OCI-M2 (cell line): Measurements from ENCODE around the gene FAM89A.

Experiments
- DNase-seq: peaks from one replicate; lab custom pipeline; 2025; ENCODE audit not compliant: unreplicated experiment; lab: John Stamatoyannopoulos, UW

FAM89A gene

GRCh38 chr1:231000201-231000600, 39.9 kb downstream of the FAM89A start:
- DNase-seq: no peak

DNA sequence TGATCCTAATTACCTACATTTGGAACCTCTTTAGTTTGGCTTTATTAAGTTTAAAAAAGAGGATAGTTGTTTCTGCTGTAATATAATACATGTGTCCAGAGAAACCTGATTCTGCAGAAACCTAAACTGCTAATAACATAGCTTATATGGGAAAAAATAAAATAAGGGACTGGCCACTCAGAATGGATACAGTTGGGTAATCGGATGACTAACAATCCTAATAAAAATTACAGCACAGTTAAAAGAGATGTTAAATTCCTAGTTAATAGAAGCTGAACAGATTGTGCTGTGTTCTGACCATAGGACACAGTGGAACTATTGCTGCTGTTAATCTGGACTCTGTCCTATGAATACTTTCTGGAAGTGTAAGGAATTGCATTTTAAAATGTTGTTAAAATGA, 45.2 kb downstream of the FAM89A start:
- no peak for DNase-seq

GRCh38 chr1:230992100-230992774, 47.8 kb downstream of the FAM89A start:
- no peak for DNase-seq

DNA sequence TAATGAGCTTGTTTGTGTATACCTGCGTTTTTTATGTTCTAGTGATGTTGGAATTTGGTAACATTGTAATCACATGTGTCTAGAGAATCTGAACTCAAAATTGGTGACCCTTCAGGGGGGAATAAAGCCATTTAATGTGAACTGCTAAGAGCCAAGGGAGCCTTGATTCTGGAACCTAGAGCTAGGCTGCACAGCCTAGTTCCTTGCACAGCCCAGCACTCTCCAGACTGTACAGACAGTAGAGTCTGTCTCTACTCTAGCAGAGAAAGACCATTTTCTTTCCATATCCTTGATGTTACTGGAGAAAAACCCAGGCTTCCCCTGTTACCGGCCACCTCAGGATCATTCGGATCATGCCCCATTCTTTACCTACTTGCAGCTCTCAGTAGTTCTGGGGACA, 52.6 kb downstream of the FAM89A start:
- DNase-seq: no peak

- DNase-seq: no peak
These were observed 53.1 kb downstream of the FAM89A start for GRCh38 chr1:230986976-230987375.

GRCh38 chr1:230985711-230986110, 54.3 kb downstream of the FAM89A start:
- no peak for DNase-seq

DNA sequence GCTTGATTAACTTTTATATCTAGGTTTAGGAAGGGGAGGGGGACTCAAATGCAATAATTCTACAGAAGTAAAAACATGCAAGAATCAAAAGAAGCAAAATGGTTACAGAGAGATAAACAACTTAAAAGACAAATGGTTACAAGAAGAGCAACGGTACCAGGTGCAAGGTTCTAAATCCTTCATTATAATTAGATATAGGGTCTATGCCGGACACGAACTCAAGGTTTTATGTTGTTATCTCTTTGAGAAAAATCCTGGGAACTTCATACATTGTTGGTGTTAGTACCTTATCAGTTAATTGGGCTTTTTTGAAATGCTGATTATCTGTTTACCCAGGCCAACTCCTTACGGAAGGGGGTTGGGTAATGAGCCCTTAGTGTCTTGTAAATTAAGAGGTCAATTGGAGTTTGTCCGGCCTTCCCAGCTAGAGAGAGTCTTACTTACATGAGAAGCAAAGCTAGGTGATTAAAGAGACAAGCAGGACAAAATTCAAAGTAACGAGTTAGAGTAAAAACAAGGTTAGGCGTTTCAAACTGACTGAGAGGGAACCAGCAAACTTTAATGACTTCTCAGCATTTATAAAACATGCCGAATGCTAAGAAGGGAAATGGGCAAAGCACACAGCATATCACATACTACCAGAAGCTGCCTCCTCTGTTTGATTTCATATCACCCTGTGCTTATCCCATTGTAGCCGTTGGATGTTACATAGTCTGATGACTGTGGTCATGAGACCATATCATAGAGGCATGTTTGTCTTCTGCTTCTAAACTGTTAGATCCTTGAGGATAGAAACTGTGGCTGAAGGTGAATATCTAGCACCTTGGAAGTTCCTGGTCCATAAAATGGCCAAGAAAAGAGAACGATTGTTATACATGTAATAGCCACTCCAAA, 55.2 kb downstream of the FAM89A start:
- peak; percentile 44 for DNase-seq

- no peak for DNase-seq
These were observed 56.2 kb downstream of the FAM89A start for GRCh38 chr1:230983811-230984210.

DNA sequence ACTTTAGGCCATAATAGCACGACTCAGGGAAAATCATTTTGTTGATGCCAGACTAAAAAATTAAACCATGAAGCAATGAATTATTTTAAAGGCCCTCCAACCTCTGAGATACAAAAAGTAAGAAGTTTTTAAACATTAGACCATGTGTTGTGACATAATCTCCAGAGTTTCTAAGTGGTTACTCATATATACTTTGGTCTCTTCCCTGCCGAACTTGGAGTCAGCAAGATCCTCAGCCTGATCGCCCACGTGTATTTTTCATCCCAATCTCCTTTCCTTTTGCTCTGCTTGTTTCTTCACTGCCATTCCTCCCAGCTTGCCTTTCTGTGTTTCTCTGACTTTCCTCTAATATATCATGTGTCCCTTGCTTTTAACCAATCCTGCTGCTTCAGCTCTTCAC, 57.4 kb downstream of the FAM89A start:
- DNase-seq: no peak

GRCh38 chr1:230979952-230980351, 60.1 kb downstream of the FAM89A start:
- DNase-seq: no peak

DNA sequence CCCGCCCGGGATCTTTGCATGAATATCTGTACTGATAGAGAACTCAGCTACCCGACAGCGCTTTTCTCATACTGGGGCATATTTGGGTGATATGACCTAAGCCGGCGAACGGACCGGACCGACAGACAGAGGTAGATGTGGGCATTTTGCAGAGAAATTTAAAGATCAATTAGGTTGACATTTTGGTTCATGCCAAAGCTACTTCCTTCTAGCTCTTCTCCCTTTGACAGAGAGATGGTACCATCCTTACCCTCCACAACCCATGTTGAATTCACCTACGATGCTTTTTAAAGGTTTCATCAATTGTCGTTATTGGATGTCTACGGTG, 60.7 kb downstream of the FAM89A start:
- DNase-seq: no peak

DNA sequence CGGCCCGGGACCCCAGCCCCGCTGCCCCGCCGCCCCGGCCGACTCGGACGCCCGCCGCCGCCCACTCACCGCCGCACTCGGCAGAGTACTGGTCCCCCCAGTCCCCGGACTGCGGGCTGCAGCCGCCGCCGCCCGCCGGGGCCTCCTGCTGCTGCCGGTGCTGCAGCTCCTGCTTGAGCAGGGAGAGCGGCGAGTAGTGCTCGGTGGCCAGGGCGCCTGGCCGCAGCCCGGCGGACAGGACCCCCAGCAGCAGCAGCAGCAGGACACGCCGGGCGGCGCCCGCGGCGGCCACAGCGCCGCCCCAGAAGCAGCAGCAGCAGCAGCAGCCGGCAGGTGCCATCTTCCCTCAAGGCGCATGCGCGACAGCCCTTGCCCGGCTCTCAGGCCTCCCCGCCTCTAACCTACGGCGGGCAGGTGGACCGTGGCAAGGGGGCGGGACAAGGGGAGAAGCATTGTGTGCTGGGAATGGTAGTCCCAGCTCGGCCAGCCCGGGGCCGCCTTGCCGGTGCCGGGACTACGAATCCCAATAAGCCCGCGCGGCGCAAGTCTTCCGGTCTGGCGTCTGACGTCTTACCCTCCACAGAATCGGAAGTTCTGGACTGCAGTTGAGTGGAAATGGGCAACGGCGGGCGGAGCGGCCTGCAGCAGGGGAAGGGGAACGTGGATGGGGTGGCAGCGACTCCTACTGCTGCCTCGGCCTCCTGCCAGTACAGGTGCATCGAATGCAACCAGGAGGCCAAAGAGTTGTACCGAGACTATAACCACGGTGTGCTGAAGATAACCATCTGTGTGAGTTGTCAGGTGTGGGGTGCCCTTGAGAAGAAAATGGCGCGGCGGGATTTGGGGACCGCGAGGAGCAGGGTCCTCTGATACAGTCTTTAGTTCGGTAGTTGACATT, 61.3 kb downstream of the FAM89A start, which contains the start of the genes ARV1 and TTC13:
Gene ARV1, plus strand, starts transcription at position 604 of the 898 bp plus-strand sequence. Its CDS starts 12 bp downstream, at position 616.
Gene TTC13, minus strand, starts transcription at position 371 of the 898 bp plus-strand sequence. Its CDS starts 31 bp downstream, at position 340.
- peak; percentile 90 for DNase-seq

DNA sequence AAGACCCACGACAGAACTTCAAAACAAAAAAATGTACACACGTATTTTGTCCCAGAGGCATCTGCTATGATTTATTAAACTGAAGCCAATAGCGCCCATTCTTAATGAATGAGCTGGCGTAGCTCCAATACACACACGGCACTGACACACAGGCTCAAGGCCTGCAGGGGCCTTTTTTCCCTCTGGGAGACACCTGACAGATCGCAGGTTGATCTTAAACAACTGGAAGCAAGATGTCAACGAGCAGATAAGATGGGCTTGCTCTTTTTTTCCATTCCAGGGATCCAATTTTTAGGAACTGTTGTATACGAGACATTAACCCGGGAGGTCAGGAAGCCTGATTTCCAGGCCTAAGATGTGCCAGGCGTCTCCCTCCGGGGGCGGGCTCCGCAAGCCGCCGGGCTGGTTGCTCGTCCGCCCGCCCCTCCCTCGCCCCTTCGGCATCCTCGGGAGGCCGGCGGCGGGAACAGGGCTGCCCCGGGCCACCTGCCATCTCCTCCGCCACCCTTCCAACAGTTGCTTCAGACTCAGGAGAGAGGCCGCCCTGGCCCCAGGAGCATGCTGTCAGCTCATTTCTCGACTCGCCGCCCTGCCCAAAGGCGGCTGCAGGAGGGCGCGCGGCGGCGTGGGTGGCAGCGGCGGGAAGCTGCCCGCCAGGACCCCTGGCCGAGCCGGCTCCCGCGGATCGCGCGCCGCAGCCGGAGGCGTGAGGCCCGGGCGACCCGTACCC, 62.1 kb downstream of the FAM89A start:
- DNase-seq: no peak

DNA sequence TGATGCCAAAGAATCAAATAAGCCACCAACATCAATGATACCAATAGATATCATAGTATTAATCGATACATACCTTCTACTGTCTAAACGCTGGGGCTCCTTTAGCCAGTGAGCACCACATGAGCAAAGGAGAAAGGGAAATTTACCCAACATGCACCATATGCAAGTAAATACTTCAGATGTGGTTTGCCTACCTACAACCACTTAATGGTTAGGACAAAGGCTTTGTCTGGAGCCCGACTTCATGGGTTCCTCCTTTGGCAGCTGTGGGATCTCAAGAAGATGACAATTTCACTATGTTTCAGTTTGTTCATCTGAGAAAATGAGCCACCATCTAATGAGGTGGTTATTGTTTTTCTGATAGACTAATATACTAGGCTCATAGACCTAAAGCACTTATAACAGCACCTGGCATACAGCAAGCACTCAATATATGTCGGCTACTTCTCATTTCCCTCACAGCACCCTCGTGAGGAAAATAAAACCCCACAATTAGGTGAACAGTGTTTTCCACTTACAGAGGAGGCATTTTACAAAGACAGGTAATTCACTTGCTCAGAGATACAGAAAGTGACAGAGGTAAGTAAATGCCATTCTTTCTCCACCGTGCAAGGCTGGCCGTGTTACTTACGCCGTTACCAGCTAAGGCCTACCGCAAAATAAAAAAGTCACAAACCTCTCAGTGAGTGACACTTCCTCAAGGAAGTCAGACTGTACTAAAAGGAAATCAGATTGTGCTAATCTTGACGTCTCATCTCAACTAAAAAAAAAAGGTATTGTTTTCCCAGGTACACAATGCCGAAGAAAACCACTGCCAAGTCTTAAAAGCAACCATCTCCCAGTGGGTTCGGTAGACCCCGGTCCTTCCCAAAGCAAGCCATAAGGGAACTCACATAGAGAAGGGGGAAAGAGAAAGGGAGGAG, 63.0 kb downstream of the FAM89A start:
- no peak for DNase-seq

DNA sequence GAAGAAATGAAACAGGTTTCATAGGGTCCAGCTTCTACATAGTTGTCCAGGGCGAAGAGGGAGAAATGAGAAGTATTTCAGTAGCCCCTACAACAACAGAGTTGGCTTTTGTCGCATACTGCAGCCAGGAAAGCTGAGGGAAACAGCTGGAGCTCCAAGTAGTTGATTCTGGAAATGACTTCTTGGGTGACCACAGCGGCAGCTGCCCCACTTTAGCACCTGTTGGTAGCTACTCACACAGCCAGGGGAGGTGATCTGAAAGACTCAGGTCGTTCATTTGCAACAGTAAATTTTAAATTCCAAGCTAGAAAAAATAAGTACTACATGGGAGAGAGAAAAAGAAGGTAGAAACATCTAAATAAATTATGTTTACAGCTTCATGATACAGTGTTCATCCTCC, 63.7 kb downstream of the FAM89A start:
- no peak for DNase-seq

GRCh38 chr1:230975636-230976035, 64.4 kb downstream of the FAM89A start:
- no peak for DNase-seq

GRCh38 chr1:230972855-230973271, 67.2 kb downstream of the FAM89A start:
- DNase-seq: no peak

DNA sequence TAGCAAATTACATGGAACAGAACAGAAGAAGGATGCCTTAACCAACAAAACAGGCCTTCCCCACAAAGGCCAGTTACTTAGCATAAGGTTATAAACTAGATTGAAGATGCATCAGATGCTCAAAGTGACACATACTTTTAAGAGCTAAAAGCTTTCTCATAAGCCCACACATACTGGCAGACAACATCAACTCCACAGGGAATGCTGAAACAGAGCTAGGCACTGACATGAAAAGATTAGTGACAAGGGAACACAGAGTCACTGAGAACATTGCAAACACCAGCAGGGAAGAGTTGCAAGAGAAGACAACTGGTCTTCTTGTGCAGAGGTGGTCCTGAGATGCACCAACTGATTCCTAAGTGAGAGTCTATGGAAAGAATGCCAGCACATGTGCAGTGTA, 68.3 kb downstream of the FAM89A start:
- no peak for DNase-seq

DNA sequence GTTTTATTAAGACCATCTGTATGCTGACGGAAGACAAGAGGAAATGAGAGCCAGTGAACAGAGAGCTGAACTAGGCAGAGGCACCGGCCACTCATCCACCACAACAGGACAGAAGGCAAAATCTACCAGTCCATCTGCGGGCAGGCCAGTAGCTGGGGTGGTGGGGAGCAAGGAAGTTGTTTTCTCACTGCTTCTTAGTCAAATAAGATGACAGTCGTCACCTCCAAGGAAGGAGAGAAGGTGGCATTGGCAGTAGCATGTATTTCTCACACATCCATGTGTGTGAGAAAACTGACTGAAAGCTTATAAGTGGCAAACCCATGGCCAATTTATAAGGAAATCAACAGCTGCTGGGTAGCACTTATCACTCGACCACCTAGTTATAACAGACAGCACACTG, 69.6 kb downstream of the FAM89A start:
- DNase-seq: no peak
